GM19099 (cell line): ENCODE results near the gene REXO1.

Source experiments
- POLR2A ChIP-seq: IDR thresholded peaks from 3 replicates; pipeline ENCODE4 v1.6.1; 2011; ENCODE audit warnings: low read depth; ENCODE audit not compliant: insufficient read length; ENCODE audit errors: extremely low read depth

Gene REXO1

DNA sequence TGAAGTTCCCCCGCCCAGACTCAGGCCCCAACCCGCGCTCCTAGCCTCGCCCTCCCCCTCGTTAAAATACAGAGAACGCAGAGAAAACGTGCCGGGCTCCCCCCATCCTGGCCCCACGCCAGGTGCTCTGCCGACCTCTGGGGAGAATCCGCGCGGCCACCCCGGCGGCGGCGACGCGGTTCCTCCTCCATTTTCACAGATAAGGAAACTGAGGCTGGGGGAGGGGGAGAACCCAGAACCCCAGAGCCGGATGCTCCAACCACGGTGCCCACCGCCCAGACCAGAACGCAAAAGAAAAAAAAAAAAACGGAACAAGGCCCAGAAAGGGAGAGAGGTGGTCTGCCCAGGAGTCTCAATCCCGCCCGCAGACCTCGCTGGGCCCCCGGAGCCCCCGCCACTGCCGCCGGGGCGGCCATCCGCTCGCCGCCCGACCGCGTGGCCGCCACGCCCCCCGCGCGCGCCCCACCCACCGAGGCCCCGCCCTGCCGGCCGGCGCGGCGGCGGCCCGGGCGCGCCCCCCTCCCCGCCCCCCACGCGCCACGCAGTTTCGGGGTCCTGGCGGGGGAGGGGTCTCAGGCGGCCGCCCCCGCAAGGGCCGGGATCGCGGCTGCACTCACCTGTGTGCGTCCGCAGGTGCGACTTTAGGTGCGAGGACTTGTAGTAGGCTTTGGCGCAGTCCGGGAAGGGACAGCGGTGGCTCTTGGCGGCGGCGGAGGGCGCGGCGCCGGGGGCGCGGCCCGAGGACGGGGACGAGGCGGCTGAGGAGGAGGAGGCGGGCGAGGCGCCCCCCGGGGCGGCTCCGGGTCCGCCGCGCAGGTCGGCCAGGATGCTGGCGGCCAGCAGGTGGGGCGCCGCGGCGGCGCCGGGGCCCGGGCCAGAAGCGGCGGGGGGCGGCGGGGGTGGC, 14.4 kb upstream of the REXO1 start:
- no peak for TF ChIP-seq POLR2A

DNA sequence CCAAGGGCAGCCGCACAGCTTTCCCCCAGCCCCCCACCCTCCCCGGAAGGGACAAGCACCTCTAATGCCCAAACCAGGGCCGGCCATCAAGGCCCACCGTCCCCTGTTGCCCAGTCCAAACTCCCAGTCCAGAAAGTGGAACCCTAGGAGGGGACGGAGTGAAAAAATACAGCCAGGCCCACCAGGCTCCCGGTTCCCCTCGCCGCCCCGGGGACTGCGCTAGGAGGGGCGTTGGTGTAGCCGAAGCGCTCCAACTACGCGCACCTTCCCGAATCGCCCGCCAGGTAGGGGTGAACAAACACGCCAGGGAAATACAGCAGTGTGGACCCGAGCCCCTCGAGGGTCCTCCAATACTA, 13.8 kb upstream of the REXO1 start:
- no peak for TF ChIP-seq POLR2A

DNA sequence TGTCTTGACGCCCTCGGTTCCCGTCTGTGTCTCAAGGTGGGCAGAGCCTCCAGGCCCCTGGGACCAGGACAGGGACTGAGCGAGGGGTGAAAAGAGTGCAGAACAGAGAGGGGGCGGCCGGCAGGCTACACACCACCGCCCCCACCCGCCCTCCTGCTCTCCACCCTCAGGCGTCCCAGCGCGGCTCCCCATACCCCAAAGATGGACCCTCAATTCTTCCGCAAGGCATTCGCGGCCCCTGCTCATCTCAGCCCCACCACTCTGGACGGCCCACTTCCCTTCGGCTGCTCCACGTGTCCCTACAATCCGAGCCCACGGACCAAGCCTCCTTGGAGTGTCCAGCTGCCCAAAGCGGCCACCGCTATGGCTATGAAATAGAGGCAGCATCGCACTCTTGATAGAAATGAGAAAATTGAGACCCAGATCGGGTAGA, 13.3 kb upstream of the REXO1 start:
- no peak for TF ChIP-seq POLR2A

DNA sequence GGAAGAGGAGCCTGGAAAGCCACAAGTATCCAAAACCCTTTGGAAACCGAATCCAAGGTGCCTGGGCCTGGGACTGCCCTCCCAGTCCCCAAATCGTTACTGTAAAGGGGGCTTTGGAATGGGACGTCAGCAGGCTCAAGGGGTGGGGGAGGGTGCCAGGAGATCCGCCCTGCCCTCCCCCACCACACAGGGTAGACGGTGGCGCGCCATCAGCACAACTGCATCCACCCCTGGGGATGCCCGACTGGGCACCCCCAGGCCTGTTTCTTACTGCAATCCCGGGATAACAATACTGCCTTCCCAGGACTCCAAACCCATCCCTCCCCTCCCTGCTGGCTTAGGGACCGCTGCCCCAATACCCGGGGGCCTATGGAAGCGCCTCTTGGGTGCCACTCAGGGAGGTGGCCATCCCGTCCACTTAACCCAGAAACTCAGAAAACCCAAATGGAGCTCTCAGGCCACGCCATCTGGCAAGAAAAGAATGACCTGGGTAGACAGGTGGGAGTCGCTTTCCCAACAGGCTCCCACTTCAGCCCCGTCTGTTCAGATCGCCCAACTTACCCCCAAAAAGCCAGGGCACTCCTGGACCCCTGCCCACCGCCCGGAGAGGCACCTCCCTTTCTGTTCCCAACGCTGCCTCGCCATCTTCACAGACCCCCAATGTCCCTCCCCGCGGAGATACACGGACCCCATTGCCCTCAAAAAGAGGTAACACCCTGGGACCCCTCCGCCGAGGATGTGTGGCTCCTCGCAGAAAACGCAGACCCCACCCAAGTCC, 12.7 kb upstream of the REXO1 start:
- no peak for TF ChIP-seq POLR2A

DNA sequence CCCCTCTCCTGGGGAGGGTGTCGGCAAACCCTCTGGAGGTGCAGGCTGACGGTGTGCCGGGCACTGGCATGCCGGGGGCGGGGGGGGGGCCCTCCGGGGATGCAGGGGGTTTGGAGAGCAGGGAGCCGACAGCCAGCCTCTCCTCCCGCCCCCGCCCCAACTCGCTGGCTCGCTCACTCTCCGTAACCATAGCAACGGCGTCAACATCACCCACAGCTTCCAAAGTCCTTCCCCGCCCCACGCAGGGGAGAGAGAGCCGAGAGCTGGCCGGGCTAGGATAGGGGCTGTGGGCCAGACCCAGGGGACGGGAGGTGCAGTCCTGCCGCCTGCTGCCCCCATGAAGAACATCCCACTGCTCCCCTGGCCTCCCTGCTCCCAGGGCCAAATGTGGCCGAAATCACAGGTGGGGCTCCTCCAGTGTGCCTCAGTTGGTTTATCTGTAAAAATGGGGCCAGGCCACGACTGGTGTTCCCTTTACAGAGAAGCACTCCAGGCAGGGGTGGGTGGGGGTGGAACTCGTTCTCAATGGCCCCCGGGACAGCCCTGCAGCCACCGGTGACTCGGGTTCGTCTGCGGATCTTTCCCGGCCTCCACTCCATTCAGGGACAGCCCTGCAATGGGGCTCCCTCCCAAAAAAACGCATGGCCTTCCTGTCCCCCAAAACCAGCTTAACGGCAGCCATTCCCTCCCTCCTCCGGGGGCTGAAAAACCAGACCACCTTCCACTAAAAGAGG, 11.9 kb upstream of the REXO1 start:
- TF ChIP-seq POLR2A = no peak

DNA sequence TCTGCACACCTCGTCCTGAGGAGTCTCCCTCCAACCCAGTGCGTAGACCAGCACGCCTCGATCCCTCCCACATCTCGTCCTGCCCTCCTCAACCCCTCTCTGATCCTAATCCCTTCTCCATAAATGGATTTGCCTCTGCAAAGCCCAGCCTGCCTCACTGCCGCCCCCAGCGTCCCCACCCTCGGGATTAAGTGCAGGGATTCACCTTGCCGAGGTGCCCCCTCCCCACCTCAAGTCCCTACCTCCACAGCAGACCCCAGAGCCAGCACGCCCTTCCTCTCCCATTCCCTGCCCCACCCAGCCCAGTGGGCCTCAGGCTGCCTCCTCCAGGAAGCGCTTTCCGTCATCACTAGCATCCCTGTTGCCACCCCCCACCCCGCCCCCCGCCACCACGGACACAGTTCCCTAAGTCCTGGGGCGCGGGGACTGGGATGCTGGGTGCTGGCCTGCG, 11.1 kb upstream of the REXO1 start:
- TF ChIP-seq POLR2A = no peak

DNA sequence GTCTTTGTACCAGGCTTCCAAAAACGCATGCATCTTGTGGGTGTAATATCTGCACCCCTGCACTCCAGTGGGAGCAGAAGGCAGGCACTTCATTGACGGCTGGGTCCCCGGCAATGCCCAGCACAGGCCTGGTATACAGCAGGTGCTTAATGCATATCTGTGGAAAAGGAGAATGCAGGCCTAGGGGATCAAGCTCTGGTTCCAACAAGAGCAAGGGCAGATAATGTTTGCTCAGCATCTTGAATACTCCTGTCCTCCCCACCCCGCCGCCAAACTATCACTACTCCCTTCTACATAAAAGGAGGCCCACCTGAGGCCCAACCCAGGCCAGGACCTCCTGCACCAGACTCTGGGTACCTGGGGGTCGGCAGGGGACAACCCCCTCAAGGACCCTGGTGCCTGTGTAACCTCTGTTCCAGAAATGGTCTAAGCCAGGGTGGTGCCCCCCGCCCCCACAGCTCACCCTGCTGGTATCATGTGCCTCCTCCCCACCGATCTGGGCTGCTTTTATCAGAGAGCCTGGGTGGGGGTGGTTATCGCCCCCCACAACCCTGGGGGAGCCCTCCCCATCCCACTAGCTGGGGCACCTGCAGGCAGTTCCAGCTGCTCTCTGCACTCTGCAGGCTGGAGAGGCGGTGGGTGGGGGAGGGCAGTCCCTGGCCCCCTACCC, 10.3 kb upstream of the REXO1 start:
- no peak for TF ChIP-seq POLR2A

DNA sequence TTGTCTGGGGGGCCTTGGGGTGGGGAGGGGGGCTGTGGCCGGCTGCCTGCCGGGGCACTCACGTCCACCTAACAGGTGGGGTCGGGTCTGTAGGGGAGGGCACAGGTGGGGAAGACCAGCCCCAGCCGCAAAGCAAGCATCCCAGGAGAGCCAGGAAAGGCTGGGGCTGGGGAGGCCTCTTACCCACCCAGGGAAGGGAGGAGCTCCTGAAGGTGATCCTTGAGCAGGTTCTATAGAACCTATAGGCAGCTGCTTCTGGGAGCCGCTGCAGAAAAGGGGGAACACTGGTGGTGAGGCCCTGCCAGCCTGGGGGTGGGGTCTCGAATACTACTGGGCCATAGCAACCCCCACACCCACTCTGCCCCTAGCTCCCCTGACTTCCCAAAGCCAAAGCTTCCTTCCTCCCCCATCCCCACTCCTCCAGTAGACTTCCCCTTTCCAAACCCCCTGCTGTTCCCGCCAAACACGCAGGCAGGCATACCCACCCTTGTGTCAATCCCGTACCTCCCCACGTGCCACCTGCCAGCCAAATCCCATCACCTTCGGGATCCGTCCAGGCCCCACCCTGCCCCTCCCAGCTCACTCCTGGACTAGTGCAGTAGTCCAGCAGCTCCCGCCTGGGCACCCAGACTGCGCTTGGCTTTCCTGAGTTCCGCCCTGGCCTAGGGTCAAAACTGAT, 9.5 kb upstream of the REXO1 start:
- TF ChIP-seq POLR2A = no peak

DNA sequence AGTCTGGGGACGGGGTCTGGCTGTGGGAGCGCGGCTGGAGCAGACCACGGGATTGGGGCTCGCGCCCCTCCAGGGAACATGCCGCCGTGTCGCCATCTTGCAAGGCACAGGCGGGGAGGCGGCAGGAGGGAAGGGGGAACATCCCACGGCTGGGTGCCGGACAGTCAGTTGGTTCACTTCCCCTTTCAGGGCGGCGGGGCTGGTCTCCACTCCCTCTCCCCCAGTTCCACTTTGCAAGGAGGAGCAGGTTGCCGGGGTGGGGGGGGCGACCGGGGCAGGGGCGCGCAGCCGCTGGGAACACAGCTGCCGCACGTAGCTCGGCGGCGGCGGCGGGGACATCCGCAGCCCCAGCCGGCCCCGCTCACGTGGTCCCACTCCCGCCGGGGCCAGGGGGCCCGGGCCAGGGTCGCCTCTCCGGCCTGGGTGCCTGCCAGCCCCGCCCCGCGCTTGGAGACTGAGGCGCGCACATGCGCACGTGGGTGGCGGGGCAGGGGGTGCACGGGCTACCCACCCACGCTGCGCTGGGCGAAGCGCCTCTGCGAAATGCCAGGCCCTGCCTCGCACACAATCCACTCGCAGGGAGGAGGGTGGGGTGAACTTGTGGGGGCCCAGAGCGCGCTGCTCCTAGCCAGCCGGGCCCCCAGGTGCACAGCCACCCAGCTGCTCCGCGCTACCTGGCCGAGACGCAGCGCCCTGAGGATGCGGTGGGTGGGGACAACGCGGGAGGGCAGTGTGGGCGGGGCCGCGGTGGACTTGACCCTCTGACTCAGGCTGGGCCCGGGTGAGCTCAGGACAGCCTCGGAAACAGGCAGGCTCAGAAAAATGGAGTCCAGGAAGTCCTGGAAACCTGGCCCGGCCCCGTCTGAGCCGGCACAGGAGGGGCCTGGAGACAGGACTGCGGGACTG, 8.7 kb upstream of the REXO1 start:
- TF ChIP-seq POLR2A = no peak

DNA sequence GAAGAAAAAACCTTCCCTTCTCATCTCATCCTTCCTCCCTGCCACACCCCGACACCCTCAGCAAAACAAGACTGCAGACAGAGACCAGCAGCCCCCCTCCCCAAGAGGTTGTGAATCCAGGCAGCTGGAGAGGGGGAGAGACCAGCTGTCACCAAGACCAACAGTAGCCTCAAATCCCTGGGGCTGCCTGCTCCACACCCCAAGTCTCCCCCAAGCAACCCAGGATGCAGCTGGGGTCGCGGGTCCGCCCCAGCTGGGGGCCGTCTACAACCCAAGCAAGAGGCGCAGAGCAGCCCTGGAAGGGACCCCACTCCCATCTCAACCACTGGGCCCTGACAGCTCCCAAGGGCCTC, 8.0 kb upstream of the REXO1 start:
- TF ChIP-seq POLR2A = no peak

DNA sequence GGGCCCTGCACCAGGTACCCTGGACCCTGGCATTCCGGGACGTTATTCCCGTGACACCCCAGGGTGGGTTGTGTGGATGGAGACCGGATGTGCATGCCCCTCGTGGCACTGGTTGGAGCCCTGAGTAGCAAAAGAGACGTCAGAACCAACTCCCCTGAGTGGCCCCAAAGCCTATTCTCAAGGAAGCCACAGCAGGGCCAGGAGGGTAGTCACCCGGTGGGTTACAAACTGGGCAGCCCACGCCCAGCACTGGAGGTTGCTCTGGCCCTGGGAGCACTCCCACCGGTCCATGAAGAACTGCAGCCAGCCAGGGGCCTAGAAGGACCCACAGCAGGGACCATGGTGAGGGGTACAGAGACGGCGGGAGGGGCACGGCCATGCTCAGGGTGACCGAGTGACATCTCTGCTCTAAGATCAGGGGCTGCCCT, 7.6 kb upstream of the REXO1 start:
- TF ChIP-seq POLR2A = no peak

DNA sequence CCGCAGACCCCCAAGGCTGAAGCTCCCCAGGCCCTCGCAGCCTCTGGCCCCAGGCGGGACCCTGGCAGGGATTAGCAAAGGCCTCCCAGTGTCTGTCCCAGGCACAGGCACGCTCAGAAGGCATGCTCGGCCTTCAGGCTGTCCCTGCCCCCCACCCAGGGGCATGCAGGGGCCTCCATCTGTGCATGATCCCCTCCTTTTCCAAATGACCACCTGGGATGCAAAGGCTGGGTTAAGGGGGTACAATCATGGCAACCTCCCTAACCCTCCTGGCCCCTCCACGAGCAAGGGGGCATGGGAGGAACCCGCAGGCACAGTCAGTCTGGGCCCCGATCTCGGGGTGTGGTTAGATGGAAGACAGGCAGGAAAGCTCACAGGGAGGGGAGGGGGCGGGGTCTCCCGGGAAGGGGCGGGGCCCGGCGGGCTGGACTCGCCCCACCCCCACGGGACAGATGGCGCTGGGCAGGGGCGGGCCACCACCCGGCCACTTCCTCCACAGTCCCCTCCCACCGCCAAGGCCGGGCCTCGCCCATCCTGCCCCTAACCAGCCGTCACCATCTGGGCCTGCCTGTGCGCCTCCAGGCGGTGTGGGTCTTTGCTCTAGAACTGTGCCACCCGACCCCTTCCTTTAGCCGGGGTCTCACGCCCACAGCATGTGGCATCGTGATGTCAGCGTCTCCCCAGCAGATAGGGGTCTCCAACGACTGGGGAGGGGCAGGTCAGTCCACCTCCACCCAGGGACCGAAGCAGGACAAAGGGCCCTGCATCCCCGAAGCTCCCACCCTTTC, 7.0 kb upstream of the REXO1 start:
- peak; percentile 67 for TF ChIP-seq POLR2A

DNA sequence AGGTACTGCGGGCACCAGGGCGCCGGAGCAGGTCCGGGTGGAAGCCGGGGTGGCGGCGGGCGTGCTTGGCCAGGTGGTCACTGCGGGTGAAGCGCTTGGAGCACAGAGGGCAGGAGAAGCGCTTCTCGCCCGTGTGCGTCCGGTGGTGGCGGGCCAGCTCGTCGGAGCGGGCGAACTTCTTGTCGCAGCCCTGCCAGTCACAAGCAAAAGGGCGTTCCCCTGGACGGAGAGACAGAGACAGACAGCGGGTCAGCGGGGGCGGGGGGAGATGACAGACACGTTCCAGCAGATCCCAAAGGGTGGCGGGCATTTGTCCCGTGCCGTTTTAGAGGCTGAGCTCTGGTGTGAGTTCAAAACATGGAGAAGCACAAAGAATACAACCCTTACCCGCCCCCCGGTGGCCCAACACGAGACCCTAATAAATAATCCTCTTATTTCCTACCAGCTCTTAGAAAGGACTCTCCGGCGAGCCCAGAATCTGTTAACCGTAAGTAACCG, 6.3 kb upstream of the REXO1 start:
- TF ChIP-seq POLR2A = no peak

DNA sequence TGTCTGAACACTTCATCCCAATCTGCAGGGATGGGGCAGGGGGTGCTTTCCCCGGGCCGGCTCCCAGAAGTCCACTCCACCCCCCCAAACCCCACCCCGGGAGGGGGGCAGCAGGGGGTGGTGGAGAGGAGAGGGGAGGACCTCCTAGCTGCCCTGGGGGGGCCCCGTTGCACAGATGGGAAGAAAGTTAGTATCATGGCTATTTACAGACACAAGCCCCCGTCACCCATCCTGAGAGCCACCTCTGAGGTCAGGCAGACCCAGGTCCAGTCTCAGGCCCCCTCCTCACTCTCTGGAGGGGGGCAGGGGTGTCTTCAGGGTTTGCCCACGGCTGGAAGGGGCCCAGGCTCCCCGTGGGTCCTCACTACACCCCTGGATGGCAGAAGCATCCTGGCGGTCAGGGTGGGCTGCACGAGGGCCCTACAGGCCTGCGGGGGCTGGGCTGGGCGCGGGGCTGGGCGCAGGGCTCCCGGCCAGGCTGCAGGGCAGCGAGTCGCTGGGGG, 5.8 kb upstream of the REXO1 start:
- TF ChIP-seq POLR2A = no peak
